Colonic mucosa (tissue), 4 donors: ENCODE results near the gene CREBRF. TPM values are rescaled to one million over a fixed set of nuclear protein-coding genes. Genes with fewer than 3 reads are reported as not detected.
"Not testable (repeated sequence)": the region's sequence is repeated elsewhere in the genome, so short reads cannot be mapped to it uniquely, and the experiment has no call there.

Experiments used
- DNase-seq: peaks from one replicate; pipeline ENCODE4 v3.0.0-alpha.2; 2020
- H3K27ac ChIP-seq: fragments of 200-600 bp; one replicate; pipeline ENCODE4 v1.8.0; 2021
- H3K27me3 ChIP-seq: fragments of 200-600 bp; one replicate; pipeline ENCODE4 v1.8.0; 2021
- H3K36me3 ChIP-seq: fragments of 200-600 bp; one replicate; pipeline ENCODE4 v1.8.0; 2021
- H3K4me1 ChIP-seq: fragments of 200-600 bp; one replicate; pipeline ENCODE4 v1.8.0; 2021; ENCODE audit warnings: mild to moderate bottlenecking
- H3K4me3 ChIP-seq: fragments of 200-600 bp; one replicate; pipeline ENCODE4 v1.8.0; 2021
- H3K9ac ChIP-seq, 2 donors: one replicate each; pipeline ENCODE4 v1.7.0; 2013; ENCODE audit warnings: control low read depth in 2 of 2, low read depth in 2 of 2, low read length in 2 of 2
- H3K9me3 ChIP-seq: fragments of 200-600 bp; one replicate; pipeline ENCODE4 v1.8.0; 2021
- intact Hi-C: fragments of 100-400 bp; cut with DNase I; formaldehyde crosslinking; loops from one replicate; pipeline ENCODE4 v1.14.1; 2022
- total RNA-seq, 2 donors: library from RNA; stranded (reverse); fragmentation: NEBNext Ultra II Directional in 1 of 2; extraction: Animal tissue kit (Norgen Biotek cat#: 25700) in 1 of 2; gene quantifications; one replicate each; pipeline ENCODE4 v1.2.1, GENCODE V29; 2021
- TF ChIP-seq, protein P1 (sequence below): fragments of 200-600 bp; IDR thresholded peaks from one replicate; pipeline ENCODE4 v1.8.0; 2022; ENCODE audit warnings: antibody characterized with exemption, mild to moderate bottlenecking
- donor health status: healthy.
- donor health status: DM: no; HTN: no; CAD: no.
- donor health status: DM: no; HTN: no; CAD: no.

CREBRF gene
- total RNA-seq, 2 donors from 2014 or later: 7.2 to 19.1 TPM

DNA sequence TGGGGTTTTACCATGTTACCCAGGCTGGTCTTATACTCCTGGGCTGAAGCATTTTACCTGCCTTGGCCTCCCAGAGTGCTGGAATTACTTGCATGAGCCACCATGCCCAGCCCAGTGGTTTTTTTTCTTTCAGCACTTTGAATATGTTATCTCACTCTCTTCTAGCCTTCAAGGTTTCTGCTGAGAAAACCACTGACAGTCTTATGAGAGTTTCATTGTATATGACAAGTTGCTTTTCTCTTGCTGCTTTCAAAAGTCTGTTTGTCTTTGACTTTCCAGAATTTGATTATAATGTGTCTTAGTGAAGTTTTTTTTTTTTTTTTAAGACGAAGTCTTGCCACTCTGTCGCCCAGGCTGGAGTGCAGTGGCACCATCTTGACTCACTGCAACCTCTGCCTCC lies 45.1 kb downstream of the CREBRF start:
- H3K9ac ChIP-seq: no peak overlapping the region
- intact Hi-C loops: no loop called here
- TF ChIP-seq, protein P1, sequence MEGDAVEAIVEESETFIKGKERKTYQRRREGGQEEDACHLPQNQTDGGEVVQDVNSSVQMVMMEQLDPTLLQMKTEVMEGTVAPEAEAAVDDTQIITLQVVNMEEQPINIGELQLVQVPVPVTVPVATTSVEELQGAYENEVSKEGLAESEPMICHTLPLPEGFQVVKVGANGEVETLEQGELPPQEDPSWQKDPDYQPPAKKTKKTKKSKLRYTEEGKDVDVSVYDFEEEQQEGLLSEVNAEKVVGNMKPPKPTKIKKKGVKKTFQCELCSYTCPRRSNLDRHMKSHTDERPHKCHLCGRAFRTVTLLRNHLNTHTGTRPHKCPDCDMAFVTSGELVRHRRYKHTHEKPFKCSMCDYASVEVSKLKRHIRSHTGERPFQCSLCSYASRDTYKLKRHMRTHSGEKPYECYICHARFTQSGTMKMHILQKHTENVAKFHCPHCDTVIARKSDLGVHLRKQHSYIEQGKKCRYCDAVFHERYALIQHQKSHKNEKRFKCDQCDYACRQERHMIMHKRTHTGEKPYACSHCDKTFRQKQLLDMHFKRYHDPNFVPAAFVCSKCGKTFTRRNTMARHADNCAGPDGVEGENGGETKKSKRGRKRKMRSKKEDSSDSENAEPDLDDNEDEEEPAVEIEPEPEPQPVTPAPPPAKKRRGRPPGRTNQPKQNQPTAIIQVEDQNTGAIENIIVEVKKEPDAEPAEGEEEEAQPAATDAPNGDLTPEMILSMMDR: no peak
- no peaks in the 10 kb centered on the region for H3K27me3 ChIP-seq
- H3K4me1 ChIP-seq: no peaks in the 10 kb centered on the region
- no peaks in the 10 kb centered on the region for H3K9me3 ChIP-seq
- H3K27ac ChIP-seq: no peak overlapping the region
- H3K4me3 ChIP-seq: no peak overlapping the region
- no peaks in the 10 kb centered on the region for H3K36me3 ChIP-seq
- DNase-seq: no peak

DNA sequence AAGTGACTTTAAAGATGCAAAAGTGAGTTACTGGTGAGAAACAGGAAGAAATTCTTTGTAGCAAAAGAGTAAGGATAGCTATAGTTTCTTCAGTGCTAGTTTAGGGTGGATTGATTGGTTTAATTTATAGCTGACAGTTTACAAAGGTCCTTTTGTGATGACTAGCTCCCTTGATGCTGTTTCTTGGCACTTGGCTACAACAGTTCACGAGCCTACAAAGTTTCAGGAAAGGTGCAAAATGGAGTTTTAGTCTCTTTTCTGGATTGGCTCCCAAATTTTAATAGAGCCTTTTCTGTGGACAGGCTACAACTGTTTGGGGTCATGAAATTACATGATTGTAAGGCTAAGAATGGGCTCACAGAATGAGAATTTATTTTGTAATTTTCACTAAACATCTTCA lies 47.3 kb downstream of the CREBRF start:
- intact Hi-C loops: no loop called here
- H3K27me3 ChIP-seq: no peaks in the 10 kb centered on the region
- no peaks in the 10 kb centered on the region for H3K4me1 ChIP-seq
- H3K27ac ChIP-seq: no peak overlapping the region
- no peak overlapping the region for H3K9ac ChIP-seq
- TF ChIP-seq, protein P1: no peak
- no peaks in the 10 kb centered on the region for H3K9me3 ChIP-seq
- no peaks in the 10 kb centered on the region for H3K36me3 ChIP-seq
- H3K4me3 ChIP-seq: no peak overlapping the region
- no peak for DNase-seq

DNA sequence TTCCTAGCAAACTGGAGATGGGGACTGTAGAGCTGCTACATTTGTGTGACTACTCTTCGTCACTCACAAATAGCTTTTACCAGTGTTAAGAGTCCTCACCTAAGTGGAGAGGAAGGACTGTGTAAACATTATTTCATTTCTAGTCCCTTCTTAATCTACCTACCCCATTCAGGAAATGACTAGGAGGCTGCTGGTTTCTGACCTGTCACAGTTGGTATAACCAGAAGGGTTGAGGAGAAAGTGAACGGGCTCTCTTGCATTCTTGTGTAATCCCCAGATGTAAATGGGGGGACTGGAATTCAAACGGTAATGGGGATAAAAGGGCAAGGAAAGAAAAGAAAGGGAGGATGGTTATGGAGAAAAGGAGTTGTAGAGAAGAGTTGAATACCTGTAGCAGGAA lies 52.8 kb downstream of the CREBRF start:
- no peaks in the 10 kb centered on the region for H3K36me3 ChIP-seq
- no peaks in the 10 kb centered on the region for H3K4me1 ChIP-seq
- H3K27me3 ChIP-seq: no peaks in the 10 kb centered on the region
- H3K27ac ChIP-seq: no peak overlapping the region
- intact Hi-C loops: no loop called here
- no peak overlapping the region for H3K9ac ChIP-seq
- TF ChIP-seq, protein P1: no peak
- H3K4me3 ChIP-seq: no peak overlapping the region
- no peaks in the 10 kb centered on the region for H3K9me3 ChIP-seq
- DNase-seq: no peak

DNA sequence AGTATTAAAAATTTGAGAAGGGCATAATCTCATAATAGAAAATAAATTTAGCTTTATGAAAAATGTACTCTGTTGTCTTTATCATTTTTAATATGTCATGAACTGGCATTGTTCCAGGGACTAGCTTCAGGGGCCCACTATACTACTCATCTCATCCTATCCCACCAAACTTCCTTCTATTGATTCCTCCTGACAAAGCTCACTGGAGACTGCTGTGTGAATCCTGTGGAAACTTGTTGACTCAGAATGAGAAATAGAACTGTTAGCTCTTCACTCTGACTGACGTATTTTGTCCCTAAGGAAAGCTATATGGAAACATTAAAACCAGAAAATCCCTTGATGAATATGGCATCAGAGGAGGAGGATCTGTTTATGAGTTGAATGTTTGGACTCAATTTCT lies 58.4 kb downstream of the CREBRF start:
- Histone ChIP-seq H3K4me3 (no peak overlapping the region), H3K27me3 (no peaks in the 10 kb centered on the region), H3K9me3 (no peaks in the 10 kb centered on the region), H3K4me1 (no peaks in the 10 kb centered on the region), H3K27ac (no peak overlapping the region), H3K36me3 (no peaks in the 10 kb centered on the region), H3K9ac (no peak overlapping the region)
- intact Hi-C loops: no loop called here
- TF ChIP-seq, protein P1: no peak
- DNase-seq: no peak

DNA sequence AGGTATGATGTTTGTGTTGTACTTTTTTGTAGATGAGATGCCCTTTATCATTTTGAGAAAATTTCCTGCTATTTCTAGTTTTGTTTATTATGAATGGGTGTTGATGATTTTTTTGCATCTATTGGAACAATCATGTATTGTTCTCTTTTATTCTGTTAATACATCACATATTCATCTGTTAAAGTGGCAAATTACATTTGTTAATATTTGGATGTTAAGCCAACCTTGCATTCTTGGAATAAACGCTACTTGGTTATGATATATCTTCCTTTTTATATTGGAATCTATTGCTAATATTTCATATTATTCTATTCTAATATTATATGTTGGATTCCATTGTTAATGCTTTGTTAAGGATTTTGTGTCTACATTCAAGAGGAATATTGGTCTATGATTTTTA lies 63.6 kb downstream of the CREBRF start:
- H3K27me3 ChIP-seq: no peaks in the 10 kb centered on the region
- TF ChIP-seq, protein P1: no peak
- DNase-seq: no peak
- H3K27ac ChIP-seq: no peak overlapping the region
- no peak overlapping the region for H3K4me3 ChIP-seq
- intact Hi-C loops: no loop called here
- H3K9ac ChIP-seq: no peak overlapping the region
- no peaks in the 10 kb centered on the region for H3K4me1 ChIP-seq
- no peaks in the 10 kb centered on the region for H3K9me3 ChIP-seq
- H3K36me3 ChIP-seq: no peaks in the 10 kb centered on the region

DNA sequence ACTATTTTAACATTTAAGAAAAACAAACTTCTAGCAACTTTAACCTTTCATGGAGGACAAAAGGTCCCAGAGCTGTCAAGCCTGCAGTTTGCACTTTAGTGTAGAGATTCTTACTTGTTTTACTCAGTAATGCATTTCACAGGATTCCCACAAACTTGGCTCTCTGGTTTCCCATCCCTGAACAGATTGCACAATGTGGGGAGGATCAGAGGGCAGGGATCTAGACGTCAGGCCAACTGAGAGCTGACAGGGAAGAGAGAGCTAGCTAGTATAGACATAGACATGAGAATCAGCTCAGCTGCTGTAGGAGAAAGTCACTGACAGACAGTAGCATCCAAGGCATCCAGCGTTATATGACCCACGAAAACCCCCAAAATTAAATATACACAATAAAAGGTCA lies 67.3 kb downstream of the CREBRF start:
- Histone ChIP-seq H3K4me1 (no peaks in the 10 kb centered on the region), H3K9me3 (no peaks in the 10 kb centered on the region), H3K4me3 (no peak overlapping the region), H3K9ac (no peak overlapping the region), H3K36me3 (no peaks in the 10 kb centered on the region), H3K27me3 (no peaks in the 10 kb centered on the region), H3K27ac (no peak overlapping the region)
- intact Hi-C loops: no loop called here
- TF ChIP-seq, protein P1: no peak
- no peak for DNase-seq

DNA sequence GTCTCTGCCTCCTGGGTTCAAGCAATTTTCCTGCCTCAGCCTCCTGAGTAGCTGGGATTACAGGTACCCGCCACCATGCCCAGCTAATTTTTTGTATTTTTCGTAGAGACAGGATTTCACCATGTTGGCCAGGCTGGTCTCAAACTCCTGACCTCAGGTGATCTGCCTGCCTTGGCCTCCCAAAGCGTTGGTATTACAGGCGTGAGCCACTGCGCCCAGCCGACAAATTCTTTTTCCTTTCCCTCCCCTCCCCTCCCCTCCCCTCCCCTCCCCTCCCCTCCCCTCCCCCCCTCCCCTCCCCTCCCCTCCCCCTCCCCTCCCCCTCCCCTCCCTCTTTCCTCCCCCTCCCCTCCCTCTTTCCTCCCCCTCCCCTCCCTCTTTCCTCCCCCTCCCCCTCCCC lies 76.0 kb downstream of the CREBRF start:
- H3K9ac ChIP-seq, H3K36me3 ChIP-seq, H3K4me1 ChIP-seq, H3K4me3 ChIP-seq, H3K9me3 ChIP-seq, intact Hi-C loops, H3K27ac ChIP-seq, DNase-seq, H3K27me3 ChIP-seq: not testable (repeated sequence)
